Esophagus (tissue), 2 donors: ENCODE data around the gene PRDM15. TPM values are rescaled to one million over a fixed set of nuclear protein-coding genes. Genes with fewer than 3 reads are reported as not detected.

Experiments used
- H3K27ac ChIP-seq, 2 donors: one replicate each; pipeline ENCODE4 v1.5.1; 2013; ENCODE audit warnings: low read depth in 2 of 2, mild to moderate bottlenecking in 2 of 2, inconsistent platforms in 1 of 2, low read length in 1 of 2, moderate library complexity in 1 of 2
- H3K27me3 ChIP-seq, 2 donors: one replicate each; pipeline ENCODE4 v1.6.1; 2013; ENCODE audit warnings: low read length in 2 of 2, control low read depth in 1 of 2, mild to moderate bottlenecking in 1 of 2; ENCODE audit not compliant: insufficient read depth in 2 of 2, control insufficient read depth in 1 of 2
- H3K36me3 ChIP-seq, 2 donors: one replicate each; pipeline ENCODE4 v1.6.1; 2013; ENCODE audit warnings: low read length in 1 of 2; ENCODE audit not compliant: control insufficient read depth in 2 of 2, insufficient read depth in 2 of 2
- H3K4me1 ChIP-seq, 2 donors: one replicate each; pipeline ENCODE4 v1.6.1; 2013; ENCODE audit warnings: low read length in 1 of 2; ENCODE audit not compliant: control insufficient read depth in 2 of 2, insufficient read depth in 2 of 2
- H3K4me3 ChIP-seq, 2 donors: one replicate each; pipeline ENCODE4 v1.5.1; 2013; ENCODE audit warnings: low read length in 2 of 2, mild to moderate bottlenecking in 2 of 2, low read depth in 1 of 2, moderate library complexity in 1 of 2
- H3K9me3 ChIP-seq, 2 donors: one replicate each; pipeline ENCODE4 v1.6.1; 2013; ENCODE audit warnings: mild to moderate bottlenecking in 2 of 2, low read depth in 1 of 2, low read length in 1 of 2, moderate library complexity in 1 of 2; ENCODE audit not compliant: control insufficient read depth in 2 of 2, insufficient read depth in 1 of 2
- WGBS, 2 donors: extraction: QIAGEN DNeasy Blood & Tissue Kit; methylation state at CpG; one replicate each; pipeline ENCODE4 v1.1.7; 2013; 5-methylcytosine and 5-hydroxymethylcytosine counted together
- polyA plus RNA-seq, 2 donors: library from polyadenylated mRNA; stranded (reverse); fragments of 200-250 nt; gene quantifications; one replicate each; pipeline ENCODE4 v1.2.3, GENCODE V29; 2013
- donor health status: healthy with polysubstance abuse.
- donor health status: Bipolar disorder and iron deficiency.

Gene PRDM15
- polyA plus RNA-seq, 2 donors, result 2.2 to 4.4 TPM

GRCh38 chr21:41825216-41825615 lies 53.9 kb downstream of the PRDM15 start:
- 82 to 84% methylated on average over 15 of the region's 15 CpGs for WGBS, 2 donors
- H3K9me3 ChIP-seq, result no peaks in the 10 kb centered on the region
- H3K27me3 ChIP-seq, result no peaks in the 10 kb centered on the region
- no peak overlapping the region for H3K4me3 ChIP-seq
- H3K36me3 ChIP-seq, result peaks cover 0 to 38% of the 10 kb centered on the region in 2 donors
- no peak overlapping the region for H3K27ac ChIP-seq
- no peaks in the 10 kb centered on the region for H3K4me1 ChIP-seq

DNA sequence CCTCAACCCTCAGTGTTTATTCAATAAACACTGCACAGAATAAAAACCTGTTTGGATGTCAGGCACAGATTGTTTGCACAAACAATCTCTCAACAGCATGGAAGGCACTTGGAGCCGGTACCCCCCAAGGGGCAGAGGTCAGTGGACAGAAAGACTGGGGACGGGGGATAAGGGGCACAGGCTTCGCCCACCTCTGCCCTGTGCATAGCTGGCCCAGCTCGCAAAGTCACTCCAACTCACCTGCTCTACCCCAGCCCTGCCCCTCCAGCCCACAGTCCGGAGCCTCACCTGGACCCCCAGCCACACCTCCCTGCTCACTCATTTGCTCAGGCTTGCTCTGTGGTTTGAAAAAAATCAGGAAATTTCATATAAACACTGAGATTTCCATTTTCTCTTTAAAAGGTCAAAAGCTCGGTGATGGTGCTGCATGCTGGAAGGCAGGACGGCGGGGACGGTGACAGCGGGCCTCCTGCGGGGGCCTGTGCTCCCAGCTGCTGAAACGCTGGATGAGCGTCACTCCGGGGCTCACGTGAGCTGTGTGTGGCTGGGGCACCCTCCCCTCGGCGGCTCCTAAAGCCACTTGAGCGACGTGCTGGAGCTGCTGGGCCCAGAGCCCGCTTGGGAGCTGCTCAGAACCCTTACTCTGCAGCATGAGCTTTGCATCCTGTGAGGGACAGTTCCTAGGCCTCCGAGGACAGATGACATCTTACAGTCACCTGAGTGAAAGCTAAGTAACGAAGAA lies 54.5 kb downstream of the PRDM15 start:
- no peaks in the 10 kb centered on the region for H3K27me3 ChIP-seq
- peaks cover 0 to 41% of the 10 kb centered on the region in 2 donors for H3K36me3 ChIP-seq
- H3K4me3 ChIP-seq, result no peak overlapping the region
- H3K27ac ChIP-seq, result no peak overlapping the region
- H3K9me3 ChIP-seq, result no peaks in the 10 kb centered on the region
- H3K4me1 ChIP-seq, result no peaks in the 10 kb centered on the region
- 87% methylated on average over 22 of the region's 22 CpGs for WGBS, 2 donors

- Histone ChIP-seq H3K36me3 (peaks cover 0 to 43% of the 10 kb centered on the region in 2 donors), H3K27ac (no peak overlapping the region), H3K27me3 (no peaks in the 10 kb centered on the region), H3K4me3 (no peak overlapping the region), H3K9me3 (no peaks in the 10 kb centered on the region), H3K4me1 (no peaks in the 10 kb centered on the region)
- WGBS, 2 donors, result 91 to 98% methylated on average over 12 of the region's 12 CpGs
Measured at GRCh38 chr21:41823906-41824305, 55.2 kb downstream of the PRDM15 start.

DNA sequence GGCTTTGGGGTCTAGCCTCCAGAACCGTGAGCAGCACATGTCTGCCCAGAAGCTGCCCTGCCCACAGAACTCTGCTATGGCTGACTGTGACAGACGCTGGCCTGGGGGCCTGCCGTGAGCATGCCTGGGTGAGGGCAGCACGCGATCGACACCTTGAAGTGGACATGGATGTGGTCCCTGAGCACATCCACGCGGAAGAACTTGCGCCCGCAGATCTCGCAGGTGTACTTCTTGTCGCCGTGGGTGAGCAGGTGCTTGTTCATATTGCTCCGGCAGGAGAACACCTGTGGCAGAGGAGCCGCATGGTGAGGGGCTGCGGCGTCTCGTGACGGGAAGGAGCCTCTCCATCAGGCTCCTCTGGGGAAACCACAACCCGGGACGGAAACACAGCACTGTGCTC lies 56.0 kb downstream of the PRDM15 start:
- Histone ChIP-seq H3K36me3 (peaks cover 0 to 39% of the 10 kb centered on the region in 2 donors), H3K9me3 (no peaks in the 10 kb centered on the region), H3K4me1 (no peaks in the 10 kb centered on the region), H3K27ac (no peak overlapping the region), H3K27me3 (no peaks in the 10 kb centered on the region), H3K4me3 (no peak overlapping the region)
- WGBS, 2 donors, result 87 to 88% methylated on average over 21 of the region's 21 CpGs

DNA sequence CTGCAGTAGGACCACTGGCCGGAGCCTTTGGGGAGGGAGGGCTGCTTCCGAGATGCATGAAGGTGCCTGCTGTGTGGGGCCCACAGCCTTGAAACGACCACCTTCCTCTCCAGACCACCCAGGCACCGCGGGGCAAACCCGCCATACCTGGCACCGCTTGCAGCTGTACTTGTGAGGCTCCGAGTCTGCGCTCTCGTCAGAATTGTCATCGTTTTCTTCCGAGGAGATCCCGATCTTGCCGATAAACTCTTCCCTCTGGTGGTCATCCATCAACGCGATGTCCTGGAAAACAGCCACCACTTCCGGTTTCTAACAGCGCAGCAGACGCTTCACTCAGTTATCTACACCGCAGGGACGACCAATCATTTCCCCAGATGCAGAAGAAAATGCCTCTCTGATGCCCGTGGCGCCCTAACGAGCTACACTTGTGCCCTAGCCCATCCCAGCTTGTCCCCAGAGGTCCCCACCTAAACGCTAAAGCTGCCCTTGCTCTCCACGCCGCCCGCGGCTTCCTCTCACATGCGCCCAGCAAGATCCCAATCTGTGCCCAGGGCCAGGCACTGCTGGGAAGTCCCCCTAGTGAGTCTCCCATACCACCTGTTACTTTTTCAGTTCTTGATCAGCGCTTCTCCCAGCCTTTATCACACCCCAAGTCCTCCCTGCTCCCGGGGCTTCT lies 57.2 kb downstream of the PRDM15 start:
- Histone ChIP-seq H3K4me3 (no peak overlapping the region), H3K36me3 (peaks cover 0 to 35% of the 10 kb centered on the region in 2 donors), H3K27ac (no peak overlapping the region), H3K4me1 (no peaks in the 10 kb centered on the region), H3K9me3 (no peaks in the 10 kb centered on the region), H3K27me3 (no peaks in the 10 kb centered on the region)
- WGBS, 2 donors, result 87 to 90% methylated on average over 32 of the region's 32 CpGs

- no peak overlapping the region for H3K27ac ChIP-seq
- H3K27me3 ChIP-seq, result no peaks in the 10 kb centered on the region
- no peaks in the 10 kb centered on the region for H3K9me3 ChIP-seq
- WGBS, 2 donors, result 86 to 90% methylated on average over 21 of the region's 21 CpGs
- H3K4me3 ChIP-seq, result no peak overlapping the region
- H3K4me1 ChIP-seq, result no peaks in the 10 kb centered on the region
- H3K36me3 ChIP-seq, result peaks cover 0 to 33% of the 10 kb centered on the region in 2 donors
Measured at GRCh38 chr21:41821081-41821755, 57.9 kb downstream of the PRDM15 start.

DNA sequence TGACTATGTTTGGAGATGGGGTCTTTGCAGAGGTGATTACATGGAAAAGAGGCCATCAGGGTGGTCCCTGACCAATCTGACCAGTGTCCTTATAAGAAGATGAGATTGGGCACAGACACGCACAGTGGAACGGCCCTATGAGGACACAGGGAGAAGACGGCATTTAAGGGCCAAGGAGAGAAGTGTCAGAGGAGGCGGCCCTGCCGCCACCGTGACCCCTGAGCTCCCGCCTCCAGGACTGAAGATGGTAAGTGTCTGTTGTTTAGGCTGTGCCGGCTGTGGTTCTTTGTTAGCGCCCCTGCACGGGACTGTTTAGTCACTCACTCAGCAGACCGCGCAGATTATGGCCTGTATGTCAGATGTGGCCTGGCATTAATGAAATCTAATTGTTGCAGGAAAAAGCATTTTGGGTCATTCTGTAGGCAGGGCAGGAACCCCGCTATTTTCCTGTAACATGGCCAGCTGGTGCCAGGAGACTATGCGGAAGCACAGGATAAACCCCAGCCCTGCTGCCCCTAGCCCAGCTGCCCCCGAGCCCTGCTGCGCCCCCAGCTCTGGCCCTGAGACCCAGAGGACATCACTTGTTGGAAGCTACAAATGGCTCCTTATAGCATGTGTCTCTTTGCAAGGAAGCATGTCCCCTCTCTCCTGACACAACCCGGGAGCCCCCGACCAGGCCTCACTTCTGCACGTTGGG lies 58.6 kb downstream of the PRDM15 start:
- Histone ChIP-seq H3K36me3 (peaks cover 0 to 30% of the 10 kb centered on the region in 2 donors), H3K27ac (no peak overlapping the region), H3K9me3 (no peaks in the 10 kb centered on the region), H3K4me1 (no peaks in the 10 kb centered on the region), H3K4me3 (no peak overlapping the region), H3K27me3 (no peaks in the 10 kb centered on the region)
- WGBS, 2 donors, result 93 to 97% methylated on average over 19 of the region's 19 CpGs

DNA sequence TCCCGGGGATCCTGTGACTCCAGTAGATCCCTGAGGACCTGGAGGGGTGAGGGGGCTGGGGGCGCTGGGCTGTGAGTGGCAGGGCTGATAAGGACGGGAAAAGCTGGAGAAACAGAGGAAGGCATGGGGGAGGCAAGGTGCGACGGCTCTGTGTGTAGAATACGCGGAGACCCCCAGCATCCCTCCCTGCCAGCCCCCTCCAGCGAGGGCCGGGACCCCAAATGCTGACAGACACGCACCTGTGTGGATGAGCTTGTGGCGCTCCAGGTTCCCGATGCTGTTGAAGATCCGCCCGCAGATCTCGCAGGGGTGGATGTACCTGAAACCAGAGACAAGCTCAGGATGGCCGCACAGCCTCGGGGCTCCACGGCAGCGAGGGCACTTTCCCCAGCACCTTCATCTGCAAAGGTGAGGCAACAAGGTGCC lies 59.3 kb downstream of the PRDM15 start:
- Histone ChIP-seq H3K36me3 (peaks cover 0 to 30% of the 10 kb centered on the region in 2 donors), H3K27ac (no peak overlapping the region), H3K9me3 (no peaks in the 10 kb centered on the region), H3K4me1 (no peaks in the 10 kb centered on the region), H3K4me3 (no peak overlapping the region), H3K27me3 (no peaks in the 10 kb centered on the region)
- 87 to 96% methylated on average over 19 of the region's 19 CpGs for WGBS, 2 donors

DNA sequence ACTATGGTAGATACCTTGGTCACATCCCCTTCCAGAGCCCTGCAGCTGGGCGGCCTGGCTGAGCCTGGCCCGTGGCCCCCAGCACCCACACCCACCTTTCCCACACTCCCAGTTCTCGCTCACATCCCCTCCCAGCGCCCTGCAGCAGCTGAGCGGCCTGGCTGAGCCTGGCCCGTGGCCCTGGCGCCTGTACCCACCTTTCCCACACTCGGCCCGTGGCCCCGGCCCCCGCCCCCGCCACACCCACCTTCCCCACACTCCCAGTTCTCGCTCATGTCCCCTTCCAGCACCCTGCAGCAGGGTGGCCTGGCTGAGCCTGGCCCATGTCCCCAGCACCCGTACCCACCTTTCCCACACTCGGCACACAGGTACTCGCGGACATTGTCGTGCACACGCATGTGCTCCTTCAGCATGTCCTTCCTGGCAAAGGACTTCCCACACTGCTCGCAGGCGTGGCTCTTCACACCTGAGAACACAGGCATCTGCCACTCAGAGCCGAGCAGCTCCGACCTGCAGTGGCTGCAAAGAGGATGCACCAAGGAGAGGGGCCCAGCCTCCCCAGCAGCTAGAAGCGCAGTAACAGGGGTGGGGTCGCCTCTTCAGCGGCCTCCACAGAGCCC lies 59.8 kb downstream of the PRDM15 start:
- H3K36me3 ChIP-seq, result peaks cover 0 to 30% of the 10 kb centered on the region in 2 donors
- no peaks in the 10 kb centered on the region for H3K4me1 ChIP-seq
- H3K4me3 ChIP-seq, result no peak overlapping the region
- H3K27ac ChIP-seq, result no peak overlapping the region
- 86 to 89% methylated on average over 26 of the region's 26 CpGs for WGBS, 2 donors
- H3K27me3 ChIP-seq, result no peaks in the 10 kb centered on the region
- H3K9me3 ChIP-seq, result no peaks in the 10 kb centered on the region
